ENCODE measurements around the gene C9orf43.
"Not testable (repeated sequence)": the region's sequence is repeated elsewhere in the genome, so short reads cannot be mapped to it uniquely, and the experiment has no call there.

- not testable (repeated sequence) for TF ChIP-seq CTCF, POLR2A (IDR thresholded peaks at IDR 0.05)
Measured at GRCh38 chr9:113437716-113438115, 27.2 kb downstream of the C9orf43 start.
